Activated effector memory CD4-positive, alpha-beta T cell treated with anti-CD3 and anti-CD28 coated beads, Interleukin-2, amount 50 U/mL, for 16 hours (primary cell): ENCODE results near the gene ARHGEF4.
"Not testable (repeated sequence)": the region's sequence is repeated elsewhere in the genome, so short reads cannot be mapped to it uniquely, and the experiment has no call there.

Source experiments
- DNase-seq: peaks from one replicate; pipeline ENCODE4 v3.0.0-alpha.2; 2020

Gene ARHGEF4

DNA sequence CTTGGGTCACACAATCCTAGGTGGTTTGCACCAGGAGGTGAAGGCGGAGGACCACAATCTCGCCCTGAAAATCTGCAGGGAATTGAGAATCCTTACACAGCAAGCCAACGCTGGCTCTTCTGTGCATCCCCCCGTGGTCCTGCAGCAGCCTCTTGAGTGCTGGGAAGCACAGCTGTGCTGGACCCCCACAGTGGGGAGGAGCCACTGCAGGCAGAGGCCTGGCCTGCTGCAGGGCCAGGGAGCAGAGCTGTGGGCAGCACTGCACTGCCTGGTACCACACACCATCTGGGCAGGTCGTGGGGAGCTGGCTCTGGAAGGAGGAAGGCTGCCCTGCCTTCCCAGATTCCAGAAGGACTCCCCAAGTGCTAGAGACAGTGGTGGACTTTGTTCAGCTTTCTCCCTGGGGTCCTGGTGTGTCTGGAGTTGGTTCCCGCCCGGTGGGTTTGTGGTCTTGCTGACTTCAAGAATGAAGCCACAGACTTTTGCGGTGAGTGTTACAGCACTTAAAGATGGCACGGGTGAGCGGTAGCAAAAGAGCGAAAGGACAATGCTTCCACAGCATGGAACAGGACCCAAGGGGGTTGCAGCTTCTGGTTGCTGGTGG, 150.3 kb downstream of the ARHGEF4 start:
- DNase-seq = no peak

DNA sequence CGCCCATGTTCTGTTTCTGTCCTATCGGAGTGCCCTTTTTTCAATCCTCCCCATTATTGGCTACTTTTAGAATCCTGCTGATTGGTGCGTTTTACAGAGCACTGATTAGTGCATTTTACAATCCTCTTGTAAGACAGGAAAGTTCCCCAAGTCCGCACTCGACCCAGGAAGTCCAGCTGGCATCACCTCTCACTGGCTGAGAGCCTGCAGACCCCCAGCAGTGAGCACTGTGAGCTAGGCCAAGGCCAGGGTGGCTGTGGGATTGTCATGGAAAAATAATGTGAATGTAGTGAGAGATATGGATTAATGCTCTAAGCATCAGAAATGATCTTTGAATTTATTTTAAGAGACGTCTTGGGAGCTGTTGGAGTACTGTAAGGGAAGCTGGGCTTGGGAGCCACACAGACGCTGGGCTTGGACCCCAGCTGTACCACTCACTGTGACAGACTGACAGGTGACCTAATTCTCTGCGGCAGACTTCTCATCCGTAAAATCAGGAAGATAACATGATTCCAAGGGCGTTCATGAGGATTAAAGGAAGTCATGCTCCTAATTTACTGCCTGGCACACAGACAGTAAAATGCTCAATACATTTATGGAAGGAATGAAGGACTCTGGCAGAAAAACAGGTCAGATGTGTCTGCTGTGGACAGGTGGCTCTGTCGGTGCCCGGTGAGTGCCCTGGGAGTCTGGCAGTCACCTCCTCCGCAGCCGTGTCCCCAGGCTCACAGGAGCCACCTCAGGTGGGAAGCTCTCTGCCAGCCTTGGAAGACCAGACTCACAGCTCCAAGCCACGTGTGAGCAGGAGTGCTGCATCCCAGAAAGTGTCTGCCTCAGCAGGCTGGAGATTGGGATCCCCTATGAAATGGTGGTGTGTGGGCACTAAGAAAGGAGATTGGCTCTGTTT, 151.1 kb downstream of the ARHGEF4 start:
- DNase-seq = no peak

DNA sequence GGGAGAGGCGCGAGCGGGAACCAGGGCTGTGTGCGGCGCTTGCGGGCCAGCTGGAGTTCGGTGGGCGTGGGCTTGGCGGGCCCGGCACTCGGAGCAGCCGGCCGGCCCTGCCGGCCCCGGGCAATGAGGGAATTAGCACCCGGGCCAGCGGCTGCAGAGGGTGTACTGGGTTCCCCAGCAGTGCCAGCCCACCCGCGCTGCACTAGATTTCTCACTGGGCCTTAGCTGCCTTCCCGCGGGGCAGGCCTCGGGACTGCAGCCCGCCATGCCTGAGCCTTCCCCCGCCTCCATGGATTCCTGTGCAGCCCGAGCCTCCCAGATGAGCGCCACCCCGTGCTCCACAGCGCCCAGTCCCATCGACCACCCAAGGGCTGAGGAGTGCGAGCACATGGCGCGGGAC, 154.7 kb downstream of the ARHGEF4 start:
- DNase-seq = not testable (repeated sequence)

DNA sequence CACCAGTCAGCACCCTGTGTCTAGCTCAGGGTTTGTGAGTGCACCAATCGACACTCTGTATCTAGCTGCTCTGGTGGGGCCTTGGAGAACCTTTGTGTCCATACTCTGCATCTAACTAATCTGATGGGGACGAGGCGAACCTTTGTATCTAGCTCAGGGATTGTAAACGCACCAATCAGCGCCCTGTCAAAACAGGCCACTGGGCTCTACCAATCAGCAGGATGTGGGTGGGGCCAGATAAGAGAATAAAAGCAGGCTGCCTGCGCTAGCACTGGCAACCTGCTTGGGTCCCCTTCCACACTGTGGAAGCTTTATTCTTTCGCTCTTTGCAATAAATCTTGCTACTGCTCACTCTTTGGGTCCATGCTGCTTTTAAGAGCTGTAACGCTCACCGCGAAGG, 155.3 kb downstream of the ARHGEF4 start:
- not testable (repeated sequence) for DNase-seq

DNA sequence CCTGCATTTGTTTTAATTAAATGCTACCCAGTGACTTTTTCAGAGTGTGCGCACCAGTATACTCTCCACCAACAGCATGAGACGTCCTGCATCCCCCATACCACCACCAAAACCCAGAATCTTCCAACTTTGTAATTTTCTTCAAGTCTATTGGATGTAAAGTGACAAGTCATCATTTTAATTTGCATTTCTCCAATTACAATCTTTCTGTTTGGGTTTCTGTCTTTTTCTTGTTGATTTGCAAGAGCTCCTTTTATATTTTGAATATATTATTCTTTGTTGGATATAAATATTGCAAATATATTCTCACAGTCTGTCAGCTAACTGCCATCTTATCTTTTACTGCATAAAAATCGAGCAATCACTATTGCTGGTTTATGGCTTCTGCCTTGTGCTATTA, 160.0 kb downstream of the ARHGEF4 start:
- DNase-seq = no peak

DNA sequence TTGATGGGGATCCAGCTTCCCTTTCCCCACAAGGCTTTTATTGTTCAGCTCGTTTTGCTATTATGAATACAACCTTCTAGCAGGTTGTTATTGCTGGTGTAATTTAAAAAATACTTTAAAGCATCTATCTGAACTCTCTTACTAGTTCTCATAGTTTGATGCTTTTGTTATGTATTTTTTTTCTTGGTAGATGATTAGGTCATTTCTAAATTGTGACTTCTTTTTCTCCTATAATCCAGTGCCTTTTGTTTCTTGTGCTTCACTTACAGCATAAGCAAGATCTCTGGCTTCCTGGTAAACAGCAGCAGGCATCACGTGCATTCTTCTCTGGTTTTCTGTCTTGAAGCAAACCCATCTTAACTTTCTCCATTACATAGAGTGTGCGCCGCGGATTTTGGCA, 160.5 kb downstream of the ARHGEF4 start:
- no peak for DNase-seq

DNA sequence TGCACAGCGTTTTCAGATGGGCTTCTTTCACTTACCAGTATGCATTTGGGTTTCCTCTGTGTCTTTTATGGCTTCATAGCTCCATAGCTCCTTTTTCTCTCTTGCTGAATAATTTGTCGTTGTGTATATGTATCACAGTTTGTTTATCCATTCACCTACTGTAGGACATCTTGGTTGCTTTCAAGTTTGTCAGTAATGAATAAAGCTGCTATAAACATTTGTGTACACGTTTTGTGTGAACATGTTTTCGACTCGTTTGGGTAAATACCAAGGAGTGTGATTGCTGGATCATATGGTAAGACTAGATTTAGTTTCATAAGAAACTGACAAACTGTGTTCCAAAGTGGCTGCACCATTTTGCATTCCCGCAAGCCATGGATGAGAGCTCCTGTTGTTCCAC, 161.8 kb downstream of the ARHGEF4 start:
- no peak for DNase-seq

DNA sequence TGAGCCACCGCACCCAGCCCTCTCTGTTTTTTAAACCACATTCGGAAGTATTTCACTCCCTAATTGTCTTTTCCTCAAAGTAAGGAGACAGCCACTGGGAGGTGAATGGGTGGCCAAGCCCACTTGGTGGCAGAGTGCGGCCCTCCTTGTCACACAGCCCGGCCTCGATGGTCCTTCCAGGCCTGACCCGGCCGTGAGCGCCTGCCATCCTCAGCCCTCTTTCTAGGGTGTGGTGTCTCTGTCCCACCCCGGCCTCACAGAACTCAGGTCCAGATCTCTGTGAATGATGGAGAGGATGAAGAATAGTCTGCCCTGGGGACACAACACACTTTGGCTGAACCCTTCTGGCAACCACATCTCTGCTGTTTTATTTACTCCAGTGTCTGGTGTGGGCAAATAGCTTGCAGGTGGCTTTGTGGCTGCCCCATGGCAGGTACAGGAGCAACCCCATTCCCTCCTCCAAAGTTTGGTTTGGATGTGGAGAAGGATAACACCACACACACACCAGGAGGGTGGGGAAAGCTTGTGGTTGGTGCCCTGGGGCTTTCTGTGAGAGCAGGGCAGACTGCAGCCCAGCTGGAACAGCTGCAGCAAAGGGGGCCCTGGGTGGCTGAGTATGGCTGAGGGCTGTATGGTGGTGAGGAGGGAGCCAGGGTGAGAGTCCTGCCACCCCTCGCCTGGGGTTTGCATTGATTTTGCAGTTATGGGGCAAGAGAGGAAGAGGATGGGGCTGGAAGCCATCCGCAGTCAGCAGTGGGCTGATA, 167.9 kb downstream of the ARHGEF4 start:
- no peak for DNase-seq

DNA sequence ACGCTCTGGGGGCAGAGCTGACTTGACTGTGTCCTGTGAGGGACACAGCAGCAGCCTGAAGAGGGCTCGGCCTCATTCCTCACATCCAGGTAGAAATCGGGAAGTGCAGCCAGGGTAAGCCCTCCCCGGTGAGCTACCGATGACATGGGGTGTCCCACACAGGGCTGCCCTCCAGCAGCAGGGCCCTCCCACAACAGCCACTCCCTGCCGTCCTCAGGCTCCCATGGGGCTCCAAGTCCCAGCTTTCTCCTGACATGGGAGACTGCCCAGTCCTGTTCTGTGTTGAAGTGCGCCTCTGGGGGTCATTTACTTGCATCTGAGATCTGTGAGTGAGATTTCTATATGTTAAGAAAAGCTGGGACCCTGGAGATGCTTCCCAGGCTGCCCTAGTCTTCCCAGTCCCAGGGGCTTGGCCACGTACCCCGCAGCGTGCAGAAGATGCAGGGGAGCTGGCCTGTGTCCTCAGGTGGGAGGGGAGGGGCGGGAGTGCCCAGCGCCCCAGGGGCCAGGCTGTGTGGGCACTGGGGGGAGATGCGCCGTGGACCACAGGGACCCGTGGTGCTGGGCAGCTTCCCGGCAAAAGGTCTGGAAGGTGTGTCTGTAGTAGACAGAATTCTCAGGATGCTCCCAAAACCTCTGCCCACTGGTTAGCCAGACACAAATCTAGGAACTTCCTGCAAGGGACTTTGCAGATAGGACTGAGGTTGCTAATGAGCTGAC, 168.7 kb downstream of the ARHGEF4 start:
- DNase-seq = no peak

DNA sequence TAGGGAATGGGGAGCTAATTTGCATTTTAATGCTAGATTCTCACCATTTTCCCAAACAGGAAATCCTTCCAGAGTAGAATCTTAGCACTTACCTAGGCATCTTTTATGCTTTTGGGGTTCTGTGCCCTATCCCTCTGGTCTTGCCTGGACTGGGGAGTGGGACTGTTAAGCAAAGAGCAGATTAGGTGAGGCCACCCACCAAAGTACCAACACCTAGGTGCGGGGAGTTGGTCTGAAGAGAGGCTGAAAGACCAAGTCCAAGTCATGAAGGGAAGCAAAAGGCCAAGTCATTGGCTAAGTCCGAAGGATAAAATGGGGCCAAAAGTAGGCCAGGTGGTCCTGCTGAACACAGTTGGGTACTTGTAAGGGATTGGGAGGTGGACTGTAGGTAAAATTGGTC, 169.8 kb downstream of the ARHGEF4 start:
- DNase-seq = no peak

DNA sequence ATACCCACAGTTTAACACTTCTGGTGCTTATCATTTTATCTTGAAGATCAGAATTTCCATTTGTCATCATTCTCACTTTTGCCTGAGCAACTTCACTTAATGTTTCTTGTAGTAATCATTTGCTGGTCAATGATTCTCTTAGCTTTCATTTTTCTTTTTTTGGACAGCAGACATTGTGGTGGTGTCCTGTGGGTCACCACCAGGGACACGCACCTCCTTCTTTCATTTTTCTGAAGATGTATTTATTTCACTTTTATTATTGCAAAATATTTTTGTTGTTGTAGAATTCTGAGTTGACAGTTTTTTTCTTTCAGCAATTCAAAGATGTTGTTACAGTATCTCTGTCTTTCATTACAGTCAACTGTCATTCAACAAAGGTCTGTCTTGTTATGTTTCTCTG, 172.3 kb downstream of the ARHGEF4 start:
- no peak for DNase-seq

DNA sequence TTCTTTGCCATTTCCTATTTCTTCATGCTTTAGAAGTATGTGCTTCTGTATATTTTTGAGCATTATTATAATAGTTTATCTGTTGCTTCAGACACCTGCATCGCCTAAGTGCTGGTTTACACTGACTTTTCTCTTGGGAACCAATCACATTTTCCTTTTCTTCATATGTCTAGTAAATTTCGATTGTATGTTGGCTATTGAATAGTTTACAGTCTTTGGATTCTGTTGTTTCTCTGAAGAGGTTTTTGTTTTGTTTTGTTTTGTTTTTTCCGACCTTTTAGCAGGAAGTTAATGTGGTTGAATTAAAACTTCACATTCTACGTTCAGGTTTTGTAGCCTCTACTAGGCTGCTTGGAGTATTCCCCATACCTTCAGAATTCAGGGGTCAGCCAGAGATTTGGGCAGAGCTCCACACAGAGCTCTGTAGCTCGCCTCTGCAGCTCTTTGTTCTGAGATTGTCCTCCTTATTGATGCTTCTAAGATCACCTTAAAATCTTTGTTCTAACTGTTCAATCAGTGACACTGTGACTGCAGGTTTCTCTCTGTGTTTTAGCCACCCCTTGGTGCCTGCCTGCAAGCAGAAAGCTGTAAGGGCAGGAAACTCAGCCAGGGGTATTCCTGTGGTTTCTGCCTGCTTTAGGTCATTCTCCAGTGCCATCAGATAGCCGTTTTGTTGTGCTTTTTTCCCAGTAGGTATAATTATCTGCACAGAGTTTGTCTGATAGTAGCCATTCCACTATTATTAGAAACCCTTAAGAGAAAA, 173.2 kb downstream of the ARHGEF4 start:
- DNase-seq = no peak

DNA sequence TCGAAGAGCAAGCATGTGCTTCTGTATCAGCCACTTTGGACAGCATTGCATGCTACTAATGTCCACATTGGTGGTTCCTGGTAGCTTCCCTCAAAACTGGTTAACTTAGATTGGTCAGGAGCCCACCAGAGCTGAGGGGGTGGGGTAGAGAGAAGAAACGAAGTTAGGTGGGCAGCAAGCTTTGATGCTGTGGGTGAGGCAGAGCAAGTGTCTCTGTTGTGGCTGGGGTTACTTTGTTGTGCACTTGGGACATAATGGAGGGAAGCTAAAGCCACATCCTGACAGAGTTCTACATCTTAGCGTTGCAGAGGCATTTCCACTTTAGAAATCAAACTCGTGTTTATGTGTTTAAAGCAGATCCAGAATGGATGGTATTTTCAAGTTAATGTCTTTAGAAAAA, 173.9 kb downstream of the ARHGEF4 start:
- no peak for DNase-seq

DNA sequence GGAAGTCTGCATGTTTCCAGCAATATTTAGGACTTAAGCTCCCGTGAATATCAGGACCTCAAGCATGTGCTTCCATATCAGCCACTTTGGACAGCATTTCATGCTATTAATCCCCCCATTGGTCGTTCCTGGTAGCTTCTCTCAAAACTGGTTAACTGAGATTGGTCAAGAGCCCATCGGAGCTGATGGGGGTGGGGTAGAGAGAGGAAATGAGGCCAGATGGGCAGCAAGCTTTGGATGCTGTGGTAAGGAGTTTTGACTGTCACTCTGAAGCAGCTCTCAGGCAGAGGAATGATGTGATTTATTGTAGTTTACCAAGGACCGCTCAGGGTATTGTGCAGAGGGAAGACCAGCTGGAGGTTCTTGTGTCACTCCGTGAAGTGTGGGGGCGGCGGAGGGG, 174.8 kb downstream of the ARHGEF4 start:
- no peak for DNase-seq

DNA sequence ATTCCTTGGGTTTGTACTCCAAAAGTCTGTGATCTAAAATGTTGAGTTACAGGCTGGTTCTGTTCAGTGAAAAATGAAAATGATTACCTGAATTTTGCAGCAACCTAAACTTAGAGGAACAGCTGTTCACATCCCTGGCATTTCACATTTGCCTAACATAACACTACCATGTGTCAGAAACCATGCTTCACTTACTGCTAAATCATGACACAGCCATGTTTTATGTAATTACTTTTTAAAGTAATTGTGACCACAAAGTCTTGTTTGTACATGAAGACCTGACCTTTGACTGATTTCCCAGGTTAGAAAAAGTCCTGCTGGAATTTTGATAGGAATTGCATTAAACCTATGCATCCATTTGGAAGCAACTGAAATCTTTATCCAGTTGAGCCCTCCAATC, 177.4 kb downstream of the ARHGEF4 start:
- DNase-seq = no peak

DNA sequence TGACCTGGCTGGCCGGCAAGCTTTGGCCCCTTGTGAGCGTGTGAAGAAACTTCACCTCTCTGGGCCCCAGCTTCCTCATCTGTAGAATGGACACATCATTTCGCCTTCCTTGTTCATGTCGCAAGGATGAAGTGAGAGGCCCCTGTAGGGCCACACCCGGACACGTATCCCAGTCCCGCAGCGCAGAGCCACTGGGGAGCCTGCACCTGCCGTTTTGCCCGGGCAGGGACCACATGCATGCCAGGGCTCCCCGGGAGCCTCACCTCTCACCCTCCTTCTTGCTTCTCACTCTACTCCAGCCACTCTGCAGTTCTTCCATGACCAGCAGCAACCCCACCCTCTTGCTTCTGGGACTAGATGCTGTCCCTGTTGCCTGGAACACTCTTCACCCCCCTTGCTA, 179.1 kb downstream of the ARHGEF4 start:
- DNase-seq = no peak

DNA sequence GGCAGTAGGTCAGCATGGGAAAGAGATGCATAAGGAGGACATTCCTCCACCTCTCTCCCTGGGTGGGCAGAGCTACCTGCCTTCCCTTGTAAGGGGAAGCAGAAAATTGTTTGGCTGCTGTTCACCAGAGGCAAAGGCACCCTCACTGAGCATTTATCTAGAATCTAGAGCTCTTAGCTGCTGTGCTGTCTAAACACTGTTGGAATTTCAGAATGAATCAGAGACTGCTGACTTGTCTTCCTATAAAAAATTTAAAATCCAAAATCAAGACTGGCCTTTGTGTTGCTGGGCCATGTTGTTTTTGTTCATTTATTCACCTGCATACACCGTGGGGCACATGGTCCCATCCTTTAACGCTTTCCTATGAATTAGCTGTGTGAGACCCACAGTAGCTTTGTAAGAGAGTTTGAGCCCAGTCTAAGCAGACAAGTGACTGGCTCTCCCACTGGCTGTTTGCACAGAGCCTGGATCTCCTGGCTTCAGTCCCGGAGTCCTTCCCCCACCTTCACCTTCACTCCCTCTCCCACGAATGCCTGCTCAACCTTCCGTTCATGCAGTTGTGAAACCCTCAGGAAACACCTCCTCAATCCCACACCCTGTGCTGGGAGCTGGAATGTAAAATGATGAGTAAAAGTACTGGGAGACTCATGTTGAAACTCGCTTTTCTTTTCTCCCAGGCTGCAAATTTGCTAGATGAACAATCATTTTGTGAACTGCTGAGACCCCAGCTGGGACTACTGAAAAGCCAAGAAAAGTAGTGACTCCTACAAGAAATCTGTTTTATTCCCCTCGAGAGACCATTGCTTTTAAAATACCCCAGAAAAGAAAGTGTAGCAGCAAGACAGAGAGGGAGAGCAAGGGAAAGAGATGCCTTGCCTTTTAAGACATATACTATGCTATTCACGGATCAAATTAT, 180.4 kb downstream of the ARHGEF4 start:
- no peak for DNase-seq

DNA sequence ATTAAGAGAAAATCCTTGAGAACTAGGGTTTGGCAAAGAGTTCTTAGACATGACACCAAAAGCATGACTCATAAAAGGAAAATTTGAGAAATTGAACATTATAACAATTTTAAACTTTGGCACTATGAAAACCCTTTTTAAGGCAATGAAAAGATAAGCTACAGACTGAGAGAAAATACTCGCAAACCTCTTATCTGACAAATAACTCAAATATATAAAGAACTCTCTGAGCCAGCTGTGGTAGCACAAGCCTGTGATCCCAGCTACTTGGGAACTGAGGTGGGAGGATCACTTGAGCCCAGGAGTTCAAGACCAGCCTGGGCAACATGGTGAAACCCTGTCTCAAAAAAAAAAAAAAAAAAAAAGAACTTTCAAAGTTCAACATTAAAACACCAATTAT, 186.0 kb downstream of the ARHGEF4 start:
- DNase-seq = no peak

DNA sequence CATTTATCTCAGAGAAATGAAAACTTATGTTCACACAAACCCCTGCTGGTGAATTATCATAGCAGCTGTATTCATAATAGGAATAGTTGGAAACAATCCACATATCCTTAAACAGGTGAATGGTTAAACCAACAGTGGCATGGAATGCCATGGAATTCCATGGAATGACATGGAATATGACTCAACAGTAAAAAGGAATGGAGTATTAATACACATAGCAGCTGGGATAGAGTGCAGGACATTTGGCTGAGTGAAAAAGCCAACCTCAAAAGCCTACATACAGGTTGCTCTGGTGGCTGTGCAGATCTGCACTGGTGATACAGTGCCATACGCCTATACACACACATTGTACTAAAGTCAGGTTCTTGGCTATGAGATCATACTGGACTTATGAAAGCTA, 187.0 kb downstream of the ARHGEF4 start:
- DNase-seq = no peak

DNA sequence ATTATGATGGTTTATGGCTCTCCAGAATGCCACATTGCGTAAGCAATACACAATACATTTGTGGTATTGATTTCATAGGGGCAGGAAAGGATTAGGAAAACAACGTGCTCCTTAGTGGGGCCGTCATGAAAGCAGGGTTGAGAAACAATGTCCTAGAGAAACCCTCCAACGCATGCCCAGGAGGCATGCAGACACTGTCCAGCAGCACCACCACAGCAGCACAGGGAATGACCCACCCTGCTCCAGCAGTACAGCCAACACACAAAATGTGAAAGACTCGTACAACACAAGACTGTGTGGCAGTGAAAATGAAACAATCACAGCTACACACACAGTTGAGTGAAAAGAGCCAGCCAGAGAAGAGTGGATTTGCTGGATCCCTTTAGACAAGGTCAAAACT, 190.2 kb downstream of the ARHGEF4 start:
- no peak for DNase-seq
